ENCODE measurements around the gene RCAN1.
A peak's percentile ranks its signal among the peaks of the same experiment; 100 is the strongest.

Gene RCAN1

DNA sequence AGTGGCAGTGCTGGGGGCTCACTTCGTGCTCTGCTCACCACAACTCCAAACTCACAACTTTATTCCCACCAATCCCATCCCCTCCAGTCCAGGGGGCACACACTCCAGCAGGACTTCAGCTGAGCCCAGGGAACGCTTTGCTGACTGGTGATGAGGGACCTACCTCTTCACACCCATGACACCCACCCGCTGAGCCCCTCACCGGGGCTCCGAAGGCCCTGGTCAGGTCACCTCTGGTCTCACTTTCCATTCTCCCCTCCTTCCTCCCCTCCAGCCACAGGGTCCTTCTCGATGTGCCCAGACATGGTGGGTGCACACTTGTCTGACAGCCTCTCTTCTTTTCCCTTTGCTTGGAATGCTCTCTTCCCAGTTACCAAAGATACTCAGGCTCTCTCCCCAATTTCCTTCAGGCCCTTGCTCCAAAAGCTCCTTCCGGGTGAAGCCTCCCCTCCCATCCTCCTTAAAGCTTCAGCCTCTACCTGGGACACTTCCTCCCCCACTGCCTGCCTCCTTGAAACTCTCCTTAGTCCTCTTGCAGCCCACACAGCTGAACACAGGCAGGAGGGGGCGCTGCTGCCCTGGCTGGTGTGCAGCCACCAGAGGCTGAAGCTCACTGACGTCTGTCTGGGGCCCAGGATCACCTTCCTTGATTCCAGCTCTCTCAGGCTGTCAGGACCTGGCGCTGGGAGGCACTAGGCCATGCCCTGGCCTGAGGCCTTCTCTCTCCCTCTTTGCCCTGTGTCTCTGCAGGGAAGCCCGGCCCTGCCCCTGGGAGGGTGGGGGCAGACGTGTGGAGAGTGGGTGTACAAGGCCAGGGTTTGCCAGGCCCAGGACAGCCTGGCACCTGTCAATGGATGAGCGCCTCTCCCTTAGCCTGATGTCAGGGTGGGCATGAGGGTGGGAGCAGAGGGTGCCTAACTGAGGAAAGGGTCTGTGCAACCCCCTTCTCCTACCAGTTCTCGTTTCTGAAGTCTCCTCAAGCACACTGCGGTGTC lies 104.5 kb downstream of the RCAN1 start:
- Histone ChIP-seq H3K27me3 (replicated peaks in 2 of 5; ENCODE audit: control insufficient read depth in 4 of 5, insufficient read depth in 5 of 5, low read length in 4 of 5) (no peaks in the 10 kb centered on the region), H3K4me1 (ENCODE audit: control extremely low read depth in 1 of 4, control insufficient read depth in 4 of 4, insufficient read depth in 4 of 4, low read length in 3 of 4) (peaks cover 0 to 15% (median 1%) of the 10 kb centered on the region in 4 experiments), H3K9me3 (ENCODE audit: control extremely low read depth in 1 of 5, control insufficient read depth in 4 of 5, insufficient read depth in 2 of 5, low read depth in 1 of 5, low read length in 4 of 5) (no peaks in the 10 kb centered on the region), H3K27ac (ENCODE audit: insufficient read depth in 1 of 2, low read depth in 1 of 2, low read length in 2 of 2, poor library complexity in 1 of 2, severe bottlenecking in 2 of 2) (no peak overlapping the region), H3K36me3 (ENCODE audit: control insufficient read depth in 4 of 4, insufficient read depth in 4 of 4, low read length in 3 of 4) (no peaks in the 10 kb centered on the region), H3K4me3 (ENCODE audit: control insufficient read depth in 1 of 7, extremely low read depth in 1 of 7, insufficient read depth in 4 of 7, low read depth in 2 of 7, low read length in 6 of 7) (no peak overlapping the region)
- ChIA-PET POLR2A (no interaction called here), CTCF (interaction anchor here (0.9 to 4.4 kb wide), 21 partner anchors 9 to 127 kb away, joined by 3 to 44 read pairs (median 4); no protein-coding TSS in a partner anchor)
- WGBS (ENCODE audit: insufficient coverage), result 76% methylated on average over 10 of the region's 15 CpGs
- peak; percentile 57 to 79 (median 69) for DNase-seq

- DNase-seq, result no peak
- 87% methylated on average over 4 of the region's 4 CpGs for WGBS (ENCODE audit: insufficient coverage)
- ChIA-PET CTCF (interaction anchor here (0.9 to 4.4 kb wide), 5 partner anchors 11 to 141 kb away, joined by 3 to 44 read pairs (median 4); no protein-coding TSS in a partner anchor), POLR2A (no interaction called here)
- Histone ChIP-seq H3K27me3 (replicated peaks in 2 of 5; ENCODE audit: control insufficient read depth in 4 of 5, insufficient read depth in 5 of 5, low read length in 4 of 5) (no peaks in the 10 kb centered on the region), H3K9me3 (ENCODE audit: control extremely low read depth in 1 of 5, control insufficient read depth in 4 of 5, insufficient read depth in 2 of 5, low read depth in 1 of 5, low read length in 4 of 5) (no peaks in the 10 kb centered on the region), H3K36me3 (ENCODE audit: control insufficient read depth in 4 of 4, insufficient read depth in 4 of 4, low read length in 3 of 4) (no peaks in the 10 kb centered on the region), H3K4me3 (ENCODE audit: control insufficient read depth in 1 of 7, extremely low read depth in 1 of 7, insufficient read depth in 4 of 7, low read depth in 2 of 7, low read length in 6 of 7) (no peak overlapping the region), H3K27ac (ENCODE audit: insufficient read depth in 1 of 2, low read depth in 1 of 2, low read length in 2 of 2, poor library complexity in 1 of 2, severe bottlenecking in 2 of 2) (no peak overlapping the region), H3K4me1 (ENCODE audit: control extremely low read depth in 1 of 4, control insufficient read depth in 4 of 4, insufficient read depth in 4 of 4, low read length in 3 of 4) (peaks cover 0 to 15% (median 1%) of the 10 kb centered on the region in 4 experiments)
Measured at GRCh38 chr21:34509151-34509550, 105.8 kb downstream of the RCAN1 start.

DNA sequence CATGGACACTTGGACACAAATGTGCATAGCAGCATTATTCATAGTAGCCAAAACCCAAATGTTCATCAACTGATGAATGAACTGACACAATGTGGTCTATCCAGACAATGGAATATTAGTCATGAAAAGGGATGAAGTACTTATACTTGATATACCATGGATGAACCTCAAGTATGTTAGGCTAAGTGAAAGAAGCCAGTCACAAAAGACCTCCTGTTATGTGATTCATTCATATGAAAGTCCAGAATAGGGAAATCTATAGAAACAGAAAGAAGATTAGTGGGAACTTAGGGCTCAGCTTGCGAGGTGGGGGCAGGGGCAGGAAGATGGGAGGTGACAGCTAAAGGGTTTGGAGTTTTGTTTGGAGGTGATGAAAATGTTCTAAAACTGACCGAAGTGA lies 110.3 kb downstream of the RCAN1 start:
- Histone ChIP-seq H3K27ac (ENCODE audit: insufficient read depth in 1 of 2, low read depth in 1 of 2, low read length in 2 of 2, poor library complexity in 1 of 2, severe bottlenecking in 2 of 2) (no peak overlapping the region), H3K4me1 (ENCODE audit: control extremely low read depth in 1 of 4, control insufficient read depth in 4 of 4, insufficient read depth in 4 of 4, low read length in 3 of 4) (no peaks in the 10 kb centered on the region), H3K9me3 (ENCODE audit: control extremely low read depth in 1 of 5, control insufficient read depth in 4 of 5, insufficient read depth in 2 of 5, low read depth in 1 of 5, low read length in 4 of 5) (no peaks in the 10 kb centered on the region), H3K27me3 (replicated peaks in 2 of 5; ENCODE audit: control insufficient read depth in 4 of 5, insufficient read depth in 5 of 5, low read length in 4 of 5) (no peaks in the 10 kb centered on the region), H3K36me3 (ENCODE audit: control insufficient read depth in 4 of 4, insufficient read depth in 4 of 4, low read length in 3 of 4) (no peaks in the 10 kb centered on the region), H3K4me3 (ENCODE audit: control insufficient read depth in 1 of 7, extremely low read depth in 1 of 7, insufficient read depth in 4 of 7, low read depth in 2 of 7, low read length in 6 of 7) (no peak overlapping the region)
- DNase-seq, result no peak
- CTCF ChIA-PET, result interaction anchor here (1.6 kb wide), 1 partner anchor 105 kb away, joined by 3 read pairs; no protein-coding TSS in a partner anchor
- 100% methylated on average over 1 of the region's 2 CpGs for WGBS (ENCODE audit: insufficient coverage)
- POLR2A ChIA-PET, result no interaction called here

- ChIA-PET POLR2A (no interaction called here), CTCF (interaction anchor here (1.0 kb wide), 1 partner anchor 77 kb away, joined by 3 read pairs; no protein-coding TSS in a partner anchor)
- H3K27me3 ChIP-seq (replicated peaks in 2 of 5; ENCODE audit: control insufficient read depth in 4 of 5, insufficient read depth in 5 of 5, low read length in 4 of 5), result peaks cover 0 to 1% (median 0%) of the 10 kb centered on the region in 5 experiments
- H3K4me3 ChIP-seq (ENCODE audit: control insufficient read depth in 1 of 7, extremely low read depth in 1 of 7, insufficient read depth in 4 of 7, low read depth in 2 of 7, low read length in 6 of 7), result no peak overlapping the region
- no peak for DNase-seq
- no peaks in the 10 kb centered on the region for H3K36me3 ChIP-seq (ENCODE audit: control insufficient read depth in 4 of 4, insufficient read depth in 4 of 4, low read length in 3 of 4)
- 89% methylated on average over 2 of the region's 3 CpGs for WGBS (ENCODE audit: insufficient coverage)
- no peak overlapping the region for H3K27ac ChIP-seq (ENCODE audit: insufficient read depth in 1 of 2, low read depth in 1 of 2, low read length in 2 of 2, poor library complexity in 1 of 2, severe bottlenecking in 2 of 2)
- H3K4me1 ChIP-seq (ENCODE audit: control extremely low read depth in 1 of 4, control insufficient read depth in 4 of 4, insufficient read depth in 4 of 4, low read length in 3 of 4), result no peaks in the 10 kb centered on the region
- H3K9me3 ChIP-seq (ENCODE audit: control extremely low read depth in 1 of 5, control insufficient read depth in 4 of 5, insufficient read depth in 2 of 5, low read depth in 1 of 5, low read length in 4 of 5), result peaks cover 0 to 11% (median 2%) of the 10 kb centered on the region in 5 experiments
Measured at GRCh38 chr21:34502480-34503106, 112.3 kb downstream of the RCAN1 start.

GRCh38 chr21:34501716-34502115 lies 113.2 kb downstream of the RCAN1 start:
- CTCF ChIA-PET, result interaction anchor here (1.1 kb wide), 1 partner anchor 9 kb away, joined by 3 read pairs; no protein-coding TSS in a partner anchor
- no peaks in the 10 kb centered on the region for H3K36me3 ChIP-seq (ENCODE audit: control insufficient read depth in 4 of 4, insufficient read depth in 4 of 4, low read length in 3 of 4)
- 100% methylated on average over 1 of the region's 1 CpG for WGBS (ENCODE audit: insufficient coverage)

DNA sequence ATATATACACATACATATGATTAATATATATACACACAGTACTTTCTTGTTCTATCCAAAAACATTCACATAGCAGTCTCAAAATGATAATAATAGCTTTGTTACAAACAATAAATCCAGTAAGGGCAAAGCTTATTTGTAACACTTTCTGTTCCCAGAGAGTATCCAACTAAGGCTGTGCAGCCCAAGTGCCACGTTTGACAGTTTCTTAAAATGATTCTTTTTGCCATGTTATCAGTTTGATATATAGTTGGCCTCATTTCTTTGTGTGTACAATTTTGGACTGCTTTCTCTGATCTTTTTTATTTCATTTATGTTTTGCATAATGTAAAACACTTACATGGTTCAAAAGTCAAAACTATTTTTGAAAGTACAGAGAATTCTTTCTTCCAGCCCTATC lies 114.7 kb downstream of the RCAN1 start:
- no peak for DNase-seq
- H3K4me3 ChIP-seq (ENCODE audit: control insufficient read depth in 1 of 7, extremely low read depth in 1 of 7, insufficient read depth in 4 of 7, low read depth in 2 of 7, low read length in 6 of 7), result no peak overlapping the region
- ChIA-PET CTCF (no interaction called here), POLR2A (no interaction called here)
- 100% methylated on average over 1 of the region's 1 CpG for whole genome bisulfite sequencing (ENCODE audit: insufficient coverage)
- H3K36me3 ChIP-seq (ENCODE audit: control insufficient read depth in 4 of 4, insufficient read depth in 4 of 4, low read length in 3 of 4), result no peaks in the 10 kb centered on the region
- no peaks in the 10 kb centered on the region for H3K4me1 ChIP-seq (ENCODE audit: control extremely low read depth in 1 of 4, control insufficient read depth in 4 of 4, insufficient read depth in 4 of 4, low read length in 3 of 4)
- peaks cover 0 to 22% (median 6%) of the 10 kb centered on the region in 5 experiments for H3K9me3 ChIP-seq (ENCODE audit: control extremely low read depth in 1 of 5, control insufficient read depth in 4 of 5, insufficient read depth in 2 of 5, low read depth in 1 of 5, low read length in 4 of 5)
- H3K27ac ChIP-seq (ENCODE audit: insufficient read depth in 1 of 2, low read depth in 1 of 2, low read length in 2 of 2, poor library complexity in 1 of 2, severe bottlenecking in 2 of 2), result no peak overlapping the region
- H3K27me3 ChIP-seq (replicated peaks in 2 of 5; ENCODE audit: control insufficient read depth in 4 of 5, insufficient read depth in 5 of 5, low read length in 4 of 5), result peaks cover 0 to 1% (median 0%) of the 10 kb centered on the region in 5 experiments

More at GRCh38 chr21:34501716-34502115, 113.2 kb downstream of the RCAN1 start:
- Histone ChIP-seq H3K9me3 (ENCODE audit: control extremely low read depth in 1 of 5, control insufficient read depth in 4 of 5, insufficient read depth in 2 of 5, low read depth in 1 of 5, low read length in 4 of 5) (peaks cover 0 to 20% (median 6%) of the 10 kb centered on the region in 5 experiments), H3K27me3 (replicated peaks in 2 of 5; ENCODE audit: control insufficient read depth in 4 of 5, insufficient read depth in 5 of 5, low read length in 4 of 5) (peaks cover 0 to 1% (median 0%) of the 10 kb centered on the region in 5 experiments), H3K27ac (ENCODE audit: insufficient read depth in 1 of 2, low read depth in 1 of 2, low read length in 2 of 2, poor library complexity in 1 of 2, severe bottlenecking in 2 of 2) (no peak overlapping the region), H3K4me3 (ENCODE audit: control insufficient read depth in 1 of 7, extremely low read depth in 1 of 7, insufficient read depth in 4 of 7, low read depth in 2 of 7, low read length in 6 of 7) (no peak overlapping the region), H3K4me1 (ENCODE audit: control extremely low read depth in 1 of 4, control insufficient read depth in 4 of 4, insufficient read depth in 4 of 4, low read length in 3 of 4) (no peaks in the 10 kb centered on the region)
- POLR2A ChIA-PET, result no interaction called here
- no peak for DNase-seq

Measured in common myeloid progenitor, CD34-positive (primary cell).